HG02973 (cell line): ENCODE measurements around the gene ZCCHC3.

Experiments
- ATAC-seq: cut with Tn5 transposase; IDR thresholded peaks from one replicate; pipeline ENCODE4 v1.9.1; 2021; ENCODE audit warnings: moderate library complexity; ENCODE audit not compliant: unreplicated experiment

ZCCHC3 gene

GRCh38 chr20:278607-279571 is 18.5 kb upstream of the ZCCHC3 start:
- no peak for ATAC-seq

DNA sequence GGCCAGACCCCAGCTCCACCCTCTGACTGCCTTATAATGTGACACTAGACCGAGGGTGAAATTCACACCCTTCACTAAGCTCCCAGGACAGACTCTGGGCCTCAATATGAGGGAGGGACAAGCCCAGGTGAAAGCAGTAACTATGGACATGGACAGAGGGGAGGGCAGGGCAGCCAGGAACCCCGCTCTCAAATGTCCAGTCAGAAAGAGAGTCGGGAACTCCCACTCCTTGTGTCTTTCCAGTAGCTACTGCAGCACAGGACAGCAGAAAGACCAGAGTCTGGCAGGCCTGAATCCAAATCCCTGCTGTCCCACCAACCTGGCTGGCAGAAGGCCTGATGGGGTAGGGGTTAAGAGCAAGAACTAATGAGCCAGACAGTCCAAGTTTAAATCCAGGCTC is 13.2 kb upstream of the ZCCHC3 start:
- ATAC-seq, result no peak

- ATAC-seq, result no peak
Observed at GRCh38 chr20:286508-286907, 10.9 kb upstream of the ZCCHC3 start.

DNA sequence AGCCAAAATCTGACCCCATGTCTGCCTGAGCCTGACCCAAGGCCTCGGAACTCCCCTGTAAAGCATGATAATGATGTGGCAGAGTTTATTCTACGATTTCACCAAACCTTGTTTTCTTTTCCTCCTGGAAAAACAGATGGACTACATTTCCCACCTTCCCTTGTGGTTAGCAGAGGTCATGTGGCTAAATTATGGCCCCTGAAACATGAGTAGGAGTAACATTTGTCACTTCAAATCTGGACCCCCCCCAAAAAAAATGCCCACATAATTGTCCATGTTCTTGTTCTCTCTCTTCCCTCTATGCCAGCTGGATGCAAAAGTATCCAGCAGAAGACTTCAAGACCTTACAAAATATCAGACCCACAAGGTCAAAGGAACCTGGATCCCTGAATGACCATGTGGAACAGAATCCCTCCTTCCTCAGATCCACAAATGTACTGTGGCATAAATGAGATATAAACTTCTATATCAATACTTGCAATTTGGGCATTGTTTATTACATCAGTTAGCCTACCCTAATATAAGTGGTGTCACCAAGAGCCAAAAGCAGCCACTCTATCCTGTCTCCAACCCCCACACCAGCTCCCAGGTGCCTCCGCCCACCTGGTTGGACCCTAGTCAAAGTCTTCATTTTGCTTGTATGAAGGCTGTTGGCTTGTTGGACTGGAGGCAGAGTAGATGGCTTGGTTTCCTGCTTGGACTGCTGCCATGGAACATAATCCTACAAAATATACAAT is 8.2 kb upstream of the ZCCHC3 start:
- no peak for ATAC-seq

- no peak for ATAC-seq
Observed at GRCh38 chr20:289693-290083, 7.7 kb upstream of the ZCCHC3 start.

GRCh38 chr20:290084-290831 is 7.1 kb upstream of the ZCCHC3 start, which contains the start of gene C20orf96:
TSS of gene C20orf96 (minus strand) at chr20:290750. CDS start at chr20:290610, 140 bp downstream.
- ATAC-seq, result peak; percentile 77

- ATAC-seq, result no peak
Observed at GRCh38 chr20:294602-295001, 2.8 kb upstream of the ZCCHC3 start.

DNA sequence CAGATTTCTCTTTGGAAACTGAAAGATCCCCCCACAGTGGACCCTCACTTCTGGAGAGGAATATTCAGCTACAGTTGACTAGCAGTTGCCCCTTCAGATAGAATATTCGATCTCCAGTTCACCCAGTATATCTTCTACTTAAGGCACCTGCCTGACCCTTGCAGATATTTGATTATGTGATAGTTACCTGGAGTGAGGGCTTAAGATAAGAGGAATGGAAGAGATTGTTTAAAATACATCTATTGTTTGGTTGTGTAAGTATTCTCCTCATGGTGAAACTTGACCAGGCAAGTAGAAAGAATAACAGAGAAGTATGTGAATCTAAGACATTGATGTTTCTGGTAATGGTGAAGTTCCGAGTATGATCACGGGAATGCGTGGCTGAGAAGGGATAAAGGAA is 1.6 kb upstream of the ZCCHC3 start:
- ATAC-seq, result no peak

DNA sequence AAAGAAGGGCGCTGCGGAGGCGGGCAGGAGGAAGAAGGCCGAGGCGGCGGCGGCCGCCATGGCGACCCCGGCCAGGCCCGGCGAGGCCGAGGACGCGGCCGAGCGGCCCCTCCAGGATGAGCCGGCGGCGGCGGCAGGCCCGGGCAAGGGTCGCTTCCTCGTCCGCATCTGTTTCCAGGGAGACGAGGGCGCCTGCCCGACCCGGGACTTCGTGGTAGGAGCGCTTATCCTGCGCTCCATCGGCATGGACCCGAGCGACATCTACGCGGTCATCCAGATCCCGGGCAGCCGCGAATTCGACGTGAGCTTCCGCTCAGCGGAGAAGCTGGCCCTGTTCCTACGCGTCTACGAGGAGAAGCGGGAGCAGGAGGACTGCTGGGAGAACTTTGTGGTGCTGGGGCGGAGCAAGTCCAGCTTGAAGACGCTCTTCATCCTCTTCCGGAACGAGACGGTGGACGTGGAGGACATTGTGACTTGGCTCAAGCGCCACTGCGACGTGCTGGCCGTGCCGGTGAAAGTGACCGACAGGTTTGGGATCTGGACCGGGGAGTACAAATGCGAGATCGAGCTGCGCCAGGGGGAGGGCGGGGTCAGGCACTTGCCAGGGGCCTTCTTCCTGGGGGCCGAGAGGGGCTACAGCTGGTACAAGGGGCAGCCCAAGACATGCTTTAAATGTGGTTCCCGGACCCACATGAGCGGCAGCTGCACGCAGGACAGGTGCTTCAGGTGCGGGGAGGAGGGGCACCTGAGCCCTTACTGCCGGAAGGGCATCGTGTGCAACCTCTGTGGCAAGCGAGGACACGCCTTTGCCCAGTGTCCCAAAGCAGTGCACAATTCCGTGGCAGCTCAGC is 780 bp downstream of the ZCCHC3 start:
- peak; percentile 25 for ATAC-seq

GRCh38 chr20:298776-299391 is 1.5 kb downstream of the ZCCHC3 start:
- ATAC-seq, result no peak

DNA sequence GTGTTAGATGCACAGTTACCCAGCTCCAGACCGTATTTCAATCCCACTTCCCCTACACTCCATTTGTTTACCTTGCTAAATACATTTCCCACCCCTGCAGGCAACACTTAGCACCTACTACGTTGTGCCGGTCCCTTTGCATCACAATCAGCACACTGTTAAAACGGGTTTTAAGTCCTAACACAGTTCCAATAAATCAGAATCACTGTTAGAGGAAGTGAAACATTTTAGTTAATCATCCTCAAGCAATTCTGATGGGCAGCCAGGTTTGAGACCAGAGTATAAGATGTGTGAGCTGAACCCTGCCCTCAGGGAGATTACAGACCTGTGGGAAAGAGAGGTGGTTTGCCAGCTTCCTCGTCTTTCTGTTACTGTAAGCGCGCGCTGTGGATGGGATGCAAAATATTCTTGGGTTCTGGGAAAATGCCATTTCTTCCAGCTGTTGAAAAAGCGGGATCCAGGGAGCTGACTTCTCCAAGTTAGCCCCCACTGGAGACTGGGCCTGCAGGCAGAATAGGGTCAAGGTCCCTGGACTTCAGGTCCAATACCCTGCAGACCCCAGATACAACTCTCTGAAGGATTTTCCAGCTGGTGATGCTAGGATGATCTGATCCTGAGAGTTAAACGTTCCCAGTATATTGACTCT is 3.1 kb downstream of the ZCCHC3 start:
- no peak for ATAC-seq

DNA sequence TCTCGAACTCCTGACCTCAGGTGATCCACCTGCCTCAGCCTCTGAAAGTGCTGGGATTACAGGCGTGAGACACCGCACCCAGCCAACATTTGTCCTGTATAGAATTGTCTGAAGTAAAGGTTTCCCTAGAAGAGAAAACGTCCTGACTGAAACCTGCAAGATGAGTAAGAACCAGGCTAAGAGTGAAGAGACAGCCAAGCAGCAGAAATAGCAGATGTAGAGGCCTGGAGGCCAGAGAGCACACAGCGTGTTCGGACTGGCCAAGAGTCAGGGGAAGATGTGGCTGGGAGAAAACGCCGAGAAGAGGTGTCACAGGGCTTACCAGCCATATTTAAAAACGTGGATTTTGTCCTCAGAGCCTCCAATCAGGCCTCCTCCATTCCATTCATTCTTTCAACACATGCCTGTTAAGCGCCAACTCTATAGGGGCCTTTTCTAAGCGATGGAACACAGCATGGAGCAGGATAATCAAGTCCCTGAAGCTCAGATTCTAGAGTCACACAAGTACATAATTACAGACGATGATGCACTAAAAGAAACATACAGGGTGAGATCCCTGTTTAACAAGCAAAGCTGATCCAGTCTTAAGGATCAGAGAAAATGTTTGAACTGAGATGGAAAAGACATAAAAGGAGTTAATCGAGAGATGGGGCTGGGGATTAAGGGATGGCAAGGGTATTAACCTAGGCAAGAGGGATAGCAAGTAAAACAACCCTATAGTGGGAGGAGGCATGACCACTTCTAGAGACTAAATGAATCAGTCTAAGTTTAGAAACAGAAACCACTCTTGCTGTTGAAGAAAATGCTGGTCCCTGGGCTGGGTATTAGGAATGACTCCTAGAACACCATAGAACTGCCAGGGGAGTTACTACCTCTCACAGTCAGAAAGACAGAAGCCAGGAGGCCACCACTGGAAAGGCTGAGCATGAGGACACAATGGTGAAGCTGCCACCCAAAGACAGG is 4.8 kb downstream of the ZCCHC3 start:
- ATAC-seq, result no peak

GRCh38 chr20:305745-306144 is 8.4 kb downstream of the ZCCHC3 start:
- no peak for ATAC-seq

GRCh38 chr20:308427-309038 is 11.2 kb downstream of the ZCCHC3 start:
- ATAC-seq, result no peak

- ATAC-seq, result no peak
Observed at GRCh38 chr20:309306-309840, 12.0 kb downstream of the ZCCHC3 start.

GRCh38 chr20:309841-310644 is 12.7 kb downstream of the ZCCHC3 start:
- peak; percentile 96 for ATAC-seq

DNA sequence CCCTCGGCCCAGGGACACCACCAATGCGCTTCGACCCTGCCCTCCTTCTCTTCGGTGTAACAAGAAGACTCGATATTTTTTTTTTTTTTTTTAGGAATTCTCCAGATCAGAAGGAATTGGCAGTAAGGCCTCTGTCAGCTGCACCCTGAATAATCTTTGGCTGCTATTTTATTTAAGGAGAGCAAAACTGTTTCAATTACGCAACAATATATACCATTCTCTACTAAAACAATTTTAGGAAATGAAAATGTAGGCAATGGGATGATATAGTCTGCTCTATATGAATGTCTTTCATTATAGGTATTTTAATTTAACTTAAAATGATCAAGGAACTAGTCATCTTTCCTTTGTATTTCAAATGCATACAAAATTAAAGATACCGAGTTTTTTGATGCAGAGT is 13.3 kb downstream of the ZCCHC3 start:
- no peak for ATAC-seq
